GM18907 (cell line): ENCODE data around the gene GSTA3.
"Not testable (repeated sequence)": the region's sequence is repeated elsewhere in the genome, so short reads cannot be mapped to it uniquely, and the experiment has no call there.

Experiments
- ATAC-seq: cut with Tn5 transposase; IDR thresholded peaks from one replicate; pipeline ENCODE4 v1.9.1; 2021; ENCODE audit warnings: mild to moderate bottlenecking, moderate library complexity; ENCODE audit not compliant: unreplicated experiment

Gene GSTA3

GRCh38 chr6:52918027-52918686, 8.7 kb upstream of the GSTA3 start:
- not testable (repeated sequence) for ATAC-seq

GRCh38 chr6:52914516-52914915, 5.0 kb upstream of the GSTA3 start:
- ATAC-seq, result no peak

- no peak for ATAC-seq
Measured at GRCh38 chr6:52910091-52910490, 593 bp upstream of the GSTA3 start.

DNA sequence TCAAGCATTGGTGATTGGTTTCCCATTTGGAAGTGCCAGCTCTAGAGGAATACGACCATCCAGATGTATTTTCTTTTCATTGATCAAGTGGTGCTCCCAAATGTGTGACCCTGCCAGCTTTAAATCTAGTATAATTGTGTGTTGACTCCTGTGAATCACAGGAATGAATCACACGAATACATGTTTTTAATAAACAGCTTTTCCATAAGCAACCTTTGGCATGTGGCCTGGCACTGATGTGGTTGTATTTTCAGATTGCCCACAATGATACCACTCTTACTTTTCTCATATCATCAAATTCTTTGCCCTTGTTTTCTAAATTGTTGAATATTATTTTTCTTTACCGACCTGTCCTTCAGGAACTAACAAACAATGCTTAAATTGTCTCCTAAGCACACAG, 367 bp downstream of the GSTA3 start:
- ATAC-seq, result no peak

DNA sequence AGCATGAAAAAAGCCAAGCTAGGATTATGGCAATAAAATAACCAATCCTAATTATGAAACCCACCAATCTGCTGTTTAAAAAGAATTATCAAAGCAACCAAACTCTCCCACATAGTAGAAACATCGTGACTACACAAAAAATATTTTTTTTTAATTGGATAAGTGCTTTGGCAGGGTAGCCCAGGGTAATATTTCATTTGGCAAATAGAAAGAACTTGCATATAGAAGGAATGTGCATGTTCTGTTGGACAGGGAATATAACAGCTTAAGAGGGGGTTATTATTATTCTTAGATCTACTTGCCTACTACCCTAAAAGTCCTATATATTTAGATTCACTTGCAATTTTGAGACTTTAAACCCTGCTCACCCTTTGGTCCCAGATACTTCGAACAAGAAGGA, 972 bp downstream of the GSTA3 start:
- ATAC-seq, result no peak

DNA sequence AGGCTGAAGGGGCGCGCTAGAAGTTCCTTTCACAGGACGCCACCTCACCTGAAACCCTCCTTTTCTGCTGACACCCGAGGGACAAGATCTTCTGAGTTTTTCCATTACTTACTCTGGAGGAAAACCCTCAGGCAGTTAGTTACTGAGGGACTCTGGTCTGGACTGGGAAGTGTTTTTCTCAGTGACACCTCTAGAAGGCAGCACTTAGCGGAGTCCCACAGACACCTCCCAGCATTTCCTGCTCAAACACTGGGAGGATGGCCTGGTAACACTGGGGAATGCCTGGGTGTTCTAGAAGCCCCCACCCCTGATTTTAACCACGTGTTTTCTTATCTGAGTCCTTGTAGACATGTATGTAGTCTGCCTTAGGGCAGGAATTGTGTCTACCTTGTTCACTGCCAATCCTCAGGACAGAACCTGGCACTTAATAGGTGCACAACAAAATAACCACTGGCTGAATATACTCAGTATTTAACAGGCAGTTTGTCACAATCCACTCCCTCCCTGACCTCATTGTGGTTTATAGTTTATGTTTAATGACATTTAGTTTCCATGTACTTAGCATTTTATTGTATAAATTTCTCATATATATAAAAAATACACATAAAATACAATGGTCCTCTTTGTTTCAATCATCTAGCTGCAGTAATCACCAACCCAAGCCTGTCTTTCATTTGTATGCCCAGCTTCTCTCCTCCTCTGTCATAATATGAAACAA, 4.8 kb downstream of the GSTA3 start:
- ATAC-seq, result no peak

DNA sequence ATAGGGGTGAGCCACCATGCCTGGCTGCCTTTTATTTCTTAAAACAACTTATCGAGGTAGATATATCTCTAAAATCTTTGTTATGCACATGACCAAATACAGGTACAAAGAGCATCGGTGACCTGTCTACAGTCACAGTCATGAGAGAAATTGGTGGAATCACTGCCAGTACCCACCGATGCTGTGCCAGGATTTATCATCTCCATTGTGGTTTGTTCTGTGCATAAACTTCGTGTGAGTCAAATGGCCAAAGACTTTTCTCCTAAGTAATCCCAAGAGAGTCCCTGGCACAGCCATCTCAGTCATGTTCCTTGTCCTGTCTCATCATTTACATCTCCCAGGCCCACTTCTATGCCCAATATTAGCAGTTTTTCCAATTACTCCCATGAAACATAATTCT, 9.0 kb downstream of the GSTA3 start:
- no peak for ATAC-seq

- ATAC-seq, result not testable (repeated sequence)
Measured at GRCh38 chr6:52895790-52896189, 13.7 kb downstream of the GSTA3 start.

- no peak for ATAC-seq
Measured at GRCh38 chr6:52894285-52894684, 15.2 kb downstream of the GSTA3 start.

GRCh38 chr6:52893803-52894202, 15.7 kb downstream of the GSTA3 start:
- ATAC-seq, result no peak

DNA sequence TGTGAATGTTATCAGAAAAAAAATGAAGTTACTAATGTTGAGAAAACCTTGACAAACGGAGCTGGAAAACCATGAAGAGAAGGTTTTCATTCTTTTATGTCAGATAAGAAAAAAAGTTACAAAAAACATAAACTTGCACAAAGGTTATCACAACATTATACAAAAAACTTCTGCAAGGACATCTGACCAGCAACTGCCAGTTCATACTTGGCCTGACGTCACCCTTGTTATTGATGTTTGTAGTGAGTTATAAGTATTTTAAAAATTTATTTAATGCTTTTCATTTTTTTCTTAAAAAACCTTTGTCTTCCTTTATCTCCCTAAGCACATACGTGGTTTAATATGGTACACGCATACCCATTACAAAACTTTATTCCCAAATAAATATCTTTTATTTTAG, 16.3 kb downstream of the GSTA3 start:
- ATAC-seq, result no peak

GRCh38 chr6:52890018-52890417, 19.5 kb downstream of the GSTA3 start:
- no peak for ATAC-seq

GRCh38 chr6:52887910-52888524, 21.5 kb downstream of the GSTA3 start:
- ATAC-seq, result no peak

GRCh38 chr6:52881996-52882841, 27.3 kb downstream of the GSTA3 start:
- ATAC-seq, result peak; percentile 99

DNA sequence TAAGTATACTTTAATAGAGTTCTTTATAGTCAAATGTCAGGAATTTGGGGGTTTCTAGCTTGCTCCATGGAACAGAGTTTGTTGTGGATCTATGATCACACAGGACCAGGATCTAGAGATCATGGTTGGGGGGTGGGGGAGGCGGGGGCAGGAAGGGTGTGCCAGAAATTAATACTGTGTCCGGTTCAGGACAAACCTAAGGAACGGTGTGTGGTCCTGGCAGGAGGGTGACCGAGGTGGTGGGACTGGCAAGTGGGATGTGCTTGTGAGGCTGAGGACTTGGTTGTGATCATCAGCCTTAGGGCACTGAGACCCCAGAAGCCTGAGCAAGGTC, 27.9 kb downstream of the GSTA3 start:
- ATAC-seq, result no peak

DNA sequence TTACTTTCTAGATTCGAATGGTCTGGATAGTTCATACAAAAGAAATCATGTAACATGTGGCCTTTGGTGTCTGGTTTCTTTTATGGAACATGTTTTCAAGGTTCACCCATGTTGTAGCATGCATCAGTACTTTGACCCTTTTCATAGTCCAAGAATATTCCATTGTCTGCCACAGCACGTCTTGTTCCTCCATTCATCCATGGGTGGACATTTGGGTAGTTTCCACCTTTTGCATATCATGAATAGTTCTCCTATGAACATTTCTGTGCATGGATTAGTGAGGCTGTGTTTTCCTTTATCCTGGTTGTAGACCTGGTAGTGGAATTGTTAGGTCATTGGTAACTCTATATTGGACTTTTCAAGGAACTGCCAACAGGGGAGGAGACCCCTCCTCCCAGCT, 31.7 kb downstream of the GSTA3 start:
- no peak for ATAC-seq

DNA sequence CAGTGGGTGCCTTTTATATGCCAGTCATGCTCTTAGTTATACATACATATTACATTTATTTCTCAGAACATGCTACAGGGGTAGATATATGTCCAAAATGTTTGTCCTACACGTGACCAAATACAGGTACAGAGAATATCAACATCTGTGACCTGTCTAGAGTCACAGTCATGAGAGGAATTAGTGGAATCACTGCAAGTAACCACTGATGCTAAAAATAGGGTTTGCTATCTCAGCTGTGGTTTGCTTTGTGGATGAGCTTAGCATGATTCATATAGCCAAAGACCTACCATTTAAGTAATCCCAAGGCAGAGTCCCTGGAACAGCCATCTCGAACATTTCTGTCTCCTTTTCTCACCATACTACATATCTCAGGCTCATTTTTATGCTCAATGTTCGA, 32.3 kb downstream of the GSTA3 start:
- ATAC-seq, result no peak

- no peak for ATAC-seq
Measured at GRCh38 chr6:52876056-52876787, 33.3 kb downstream of the GSTA3 start.

DNA sequence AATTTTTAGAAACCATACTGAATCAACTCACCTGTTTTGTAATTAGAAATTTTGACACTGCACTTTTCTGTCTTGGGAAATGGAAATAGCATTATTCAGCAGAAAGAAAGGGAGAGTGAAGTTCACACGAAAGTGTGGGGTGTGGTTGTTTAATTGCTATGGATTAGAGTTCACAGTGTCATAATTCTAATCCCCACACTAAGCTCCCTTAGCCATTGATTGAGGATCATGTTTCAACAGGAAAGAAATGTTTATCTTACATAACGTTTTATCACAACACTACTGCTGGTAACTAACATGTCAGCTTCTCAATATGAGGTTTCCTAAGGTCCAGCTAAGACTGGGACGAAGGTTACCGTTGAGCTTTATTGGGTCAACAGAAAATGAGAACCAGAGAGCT, 37.5 kb downstream of the GSTA3 start:
- no peak for ATAC-seq

DNA sequence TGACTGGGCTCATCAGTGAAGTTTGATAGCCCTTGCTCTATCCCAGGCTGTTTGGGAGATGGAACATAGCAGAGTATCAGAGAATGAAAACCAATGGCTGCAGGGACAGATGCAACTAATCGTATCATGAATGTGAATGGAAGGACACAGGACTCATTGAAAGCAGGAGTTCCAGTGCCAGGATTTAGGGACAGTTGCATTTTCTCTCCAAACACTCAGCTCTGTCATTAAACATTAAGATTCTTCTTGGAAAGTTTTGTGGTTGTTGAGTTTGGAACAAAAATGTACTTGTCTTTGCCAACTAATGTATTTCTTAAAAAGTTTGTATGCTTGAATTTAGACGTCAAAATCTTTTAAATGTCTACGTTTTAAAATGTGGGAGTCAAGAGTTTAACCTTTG, 37.9 kb downstream of the GSTA3 start:
- no peak for ATAC-seq
